K562 (cell line): ENCODE measurements around the gene ERVH48-1. TPM values are rescaled to one million over a fixed set of nuclear protein-coding genes. Genes with fewer than 3 reads are reported as not detected.

Experiments used
- MBD2 ChIP-seq: sonication (generic); IDR thresholded peaks from 2 replicates; pipeline ENCODE4 v1.6.1; 2016; ENCODE audit warnings: low read depth, borderline replicate concordance
- NCOA1 ChIP-seq: fragments of 450-650 bp; IDR thresholded peaks from 2 replicates; pipeline ENCODE4 v1.6.1; 2016; ENCODE audit warnings: low read depth
- NCOA4 ChIP-seq: fragments of 450-650 bp; IDR thresholded peaks from 2 replicates; pipeline ENCODE4 v1.6.1; 2018; ENCODE audit warnings: mild to moderate bottlenecking; ENCODE audit not compliant: partially characterized antibody
- NR4A1 ChIP-seq, 2 experiments: fragments of 250-450 bp in 1 of 2; fragments of 450-650 bp in 1 of 2; sonication (Bioruptor Pico) in 1 of 2; IDR thresholded peaks; 2 replicates each; pipeline versions ENCODE4 v1.4.0 to v1.6.1; 2016 to 2020; ENCODE audit warnings: mild to moderate bottlenecking in 2 of 2, missing compliant biosample characterization in 1 of 2, missing genetic modification characterization in 1 of 2, moderate library complexity in 1 of 2
- OTX1 ChIP-seq: fragments of 450-650 bp; formaldehyde crosslinking; IDR thresholded peaks from 2 replicates; pipeline ENCODE4 v1.4.0; 2022; ENCODE audit warnings: mild to moderate bottlenecking
- PHF21A ChIP-seq: fragments of 450-650 bp; IDR thresholded peaks from 2 replicates; pipeline ENCODE4 v1.6.1; 2017; ENCODE audit warnings: low read depth, borderline replicate concordance
- SMARCA5 ChIP-seq: fragments of 450-650 bp; IDR thresholded peaks from 2 replicates; pipeline ENCODE4 v1.6.1; 2016
- SRSF1 ChIP-seq: fragments of 200-400 bp; formaldehyde crosslinking; IDR thresholded peaks from 2 replicates; pipeline ENCODE4 v1.6.1; 2017; ENCODE audit warnings: mild to moderate bottlenecking, low read depth, low read length, moderate library complexity
- ZNF41 ChIP-seq: fragments of 250-450 bp; sonication (Bioruptor Pico); conservative IDR thresholded peaks from 2 replicates; pipeline ENCODE4 v1.4.0; 2020; ENCODE audit warnings: mild to moderate bottlenecking
- ZNF589 ChIP-seq: fragments of 200-800 bp; sonication (Bioruptor generic); IDR thresholded peaks from 2 replicates; pipeline ENCODE4 v1.6.1; 2016; ENCODE audit warnings: low read depth, missing genetic modification characterization, missing compliant biosample characterization
- polyA plus RNA-seq, 8 experiments: library from polyadenylated mRNA; depleted of rRNA in 4 of 8; stranded (reverse) in 5 of 8; unstranded in 3 of 8; fragments of >200 nt; fragmentation: Nextera tagmentation in 2 of 8; fragmentation: Illumina TruSeq in 1 of 8; extraction: Ambion mirVana in 2 of 8; extraction: Trizol in 1 of 8; gene quantifications; 2 replicates each; pipeline versions ENCODE4 v1.2.1 to v1.2.3, GENCODE V29; 2011 to 2014; ENCODE audit warnings: inconsistent platforms in 1 of 8, missing spikeins in 1 of 8
- total RNA-seq, 7 experiments: library from RNA; depleted of rRNA in 6 of 7; stranded (reverse); fragments of >200 nt in 6 of 7; fragmentation: Illumina TruSeq in 2 of 7; extraction: Trizol in 2 of 7; gene quantifications; 2 replicates each; pipeline versions ENCODE4 v1.2.1 to v1.2.3, GENCODE V29; 2011 to 2021; ENCODE audit warnings: low replicate concordance in 1 of 7
- TF ChIP-seq, protein P1 (sequence below): IDR thresholded peaks from 2 replicates; pipeline ENCODE4 v1.6.1; 2011; ENCODE audit not compliant: insufficient read length; ENCODE audit errors: extremely low read depth
- TF ChIP-seq, protein P2 (sequence below): fragments of 450-650 bp; formaldehyde crosslinking; IDR thresholded peaks from 2 replicates; pipeline ENCODE4 v1.4.0; 2020; ENCODE audit warnings: mild to moderate bottlenecking
- TF ChIP-seq, protein P3 (sequence below), 2 experiments: fragments of 150-350 bp in 1 of 2; IDR thresholded peaks; 2 replicates each; pipeline ENCODE4 v1.6.1; 2012 to 2016; ENCODE audit warnings: low read depth in 2 of 2, low read length in 2 of 2, mild to moderate bottlenecking in 1 of 2, moderate library complexity in 1 of 2
- TF ChIP-seq, protein P4 (sequence below): fragments of 150-350 bp; conservative IDR thresholded peaks from 2 replicates; pipeline ENCODE4 v1.6.1; 2014; ENCODE audit warnings: low read length
- TF ChIP-seq, protein P5 (sequence below): fragments of 450-650 bp; formaldehyde crosslinking; IDR thresholded peaks from 2 replicates; pipeline ENCODE4 v1.4.0; 2022; ENCODE audit warnings: missing genetic modification characterization

Gene ERVH48-1
- total and polyA plus RNA-seq, 9 of the 15 experiments (the other 6 are each of a cell fraction or from before 2014, with no cell fraction given) = 0.08 to 0.49 (median 0.16) TPM; not detected in 3

DNA sequence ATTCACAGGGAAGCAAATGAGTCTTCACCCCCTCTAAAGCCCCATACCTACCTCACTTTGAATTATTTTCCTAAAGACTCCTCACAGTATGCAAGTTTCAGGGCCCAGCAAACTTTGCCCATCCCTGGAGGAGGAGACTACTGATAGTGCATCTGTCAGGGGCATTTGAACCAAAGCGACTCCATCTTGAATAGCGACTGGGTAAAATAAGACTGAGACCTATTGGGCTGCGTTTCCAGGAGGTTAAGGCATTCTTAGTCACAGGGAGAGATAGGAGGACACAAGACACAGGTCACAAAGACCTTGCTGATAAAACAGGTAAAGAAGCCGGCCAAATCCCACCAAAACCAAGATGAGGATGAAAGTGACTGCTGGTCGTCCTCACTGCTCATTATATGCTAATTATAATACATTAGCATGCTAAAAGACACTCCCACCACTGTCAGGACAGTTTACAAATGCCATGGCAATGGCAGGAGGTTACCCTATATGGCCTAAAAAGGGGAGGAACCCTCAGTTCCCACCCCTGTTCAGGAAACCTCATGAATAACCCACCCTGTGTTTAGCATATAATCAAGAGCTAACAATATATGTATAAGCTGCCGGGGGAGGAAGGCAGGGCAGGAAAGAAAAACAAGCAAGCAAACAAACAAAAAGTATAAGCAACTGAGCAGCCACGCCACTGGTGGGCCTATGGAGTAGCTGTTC, 45.7 kb upstream of the ERVH48-1 start (continued):
- TF ChIP-seq, protein P1, sequence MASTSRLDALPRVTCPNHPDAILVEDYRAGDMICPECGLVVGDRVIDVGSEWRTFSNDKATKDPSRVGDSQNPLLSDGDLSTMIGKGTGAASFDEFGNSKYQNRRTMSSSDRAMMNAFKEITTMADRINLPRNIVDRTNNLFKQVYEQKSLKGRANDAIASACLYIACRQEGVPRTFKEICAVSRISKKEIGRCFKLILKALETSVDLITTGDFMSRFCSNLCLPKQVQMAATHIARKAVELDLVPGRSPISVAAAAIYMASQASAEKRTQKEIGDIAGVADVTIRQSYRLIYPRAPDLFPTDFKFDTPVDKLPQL = no peak
- TF ChIP-seq PHF21A = no peak
- no peak for TF ChIP-seq SMARCA5
- TF ChIP-seq ZNF589 (CRISPR knock-in tag) = peak; percentile 70; the same call in 1 of the 2 replicates
- no peak for TF ChIP-seq MBD2
- TF ChIP-seq SRSF1 = no peak
- no peak for TF ChIP-seq NCOA4
- no peak for TF ChIP-seq NR4A1 (CRISPR knock-in tag; IDR thresholded peaks at IDR 0.05)
- TF ChIP-seq NR4A1 (tag; IDR thresholded peaks at IDR 0.05) = peak; percentile 98
- no peak for TF ChIP-seq OTX1 (CRISPR knock-in tag)
- TF ChIP-seq ZNF41 (CRISPR knock-in tag) = peak; percentile 86
- TF ChIP-seq, protein P2, sequence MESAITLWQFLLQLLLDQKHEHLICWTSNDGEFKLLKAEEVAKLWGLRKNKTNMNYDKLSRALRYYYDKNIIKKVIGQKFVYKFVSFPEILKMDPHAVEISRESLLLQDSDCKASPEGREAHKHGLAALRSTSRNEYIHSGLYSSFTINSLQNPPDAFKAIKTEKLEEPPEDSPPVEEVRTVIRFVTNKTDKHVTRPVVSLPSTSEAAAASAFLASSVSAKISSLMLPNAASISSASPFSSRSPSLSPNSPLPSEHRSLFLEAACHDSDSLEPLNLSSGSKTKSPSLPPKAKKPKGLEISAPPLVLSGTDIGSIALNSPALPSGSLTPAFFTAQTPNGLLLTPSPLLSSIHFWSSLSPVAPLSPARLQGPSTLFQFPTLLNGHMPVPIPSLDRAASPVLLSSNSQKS (CRISPR knock-in tag) = no peak
- no peak for TF ChIP-seq NCOA1
- TF ChIP-seq, protein P3, sequence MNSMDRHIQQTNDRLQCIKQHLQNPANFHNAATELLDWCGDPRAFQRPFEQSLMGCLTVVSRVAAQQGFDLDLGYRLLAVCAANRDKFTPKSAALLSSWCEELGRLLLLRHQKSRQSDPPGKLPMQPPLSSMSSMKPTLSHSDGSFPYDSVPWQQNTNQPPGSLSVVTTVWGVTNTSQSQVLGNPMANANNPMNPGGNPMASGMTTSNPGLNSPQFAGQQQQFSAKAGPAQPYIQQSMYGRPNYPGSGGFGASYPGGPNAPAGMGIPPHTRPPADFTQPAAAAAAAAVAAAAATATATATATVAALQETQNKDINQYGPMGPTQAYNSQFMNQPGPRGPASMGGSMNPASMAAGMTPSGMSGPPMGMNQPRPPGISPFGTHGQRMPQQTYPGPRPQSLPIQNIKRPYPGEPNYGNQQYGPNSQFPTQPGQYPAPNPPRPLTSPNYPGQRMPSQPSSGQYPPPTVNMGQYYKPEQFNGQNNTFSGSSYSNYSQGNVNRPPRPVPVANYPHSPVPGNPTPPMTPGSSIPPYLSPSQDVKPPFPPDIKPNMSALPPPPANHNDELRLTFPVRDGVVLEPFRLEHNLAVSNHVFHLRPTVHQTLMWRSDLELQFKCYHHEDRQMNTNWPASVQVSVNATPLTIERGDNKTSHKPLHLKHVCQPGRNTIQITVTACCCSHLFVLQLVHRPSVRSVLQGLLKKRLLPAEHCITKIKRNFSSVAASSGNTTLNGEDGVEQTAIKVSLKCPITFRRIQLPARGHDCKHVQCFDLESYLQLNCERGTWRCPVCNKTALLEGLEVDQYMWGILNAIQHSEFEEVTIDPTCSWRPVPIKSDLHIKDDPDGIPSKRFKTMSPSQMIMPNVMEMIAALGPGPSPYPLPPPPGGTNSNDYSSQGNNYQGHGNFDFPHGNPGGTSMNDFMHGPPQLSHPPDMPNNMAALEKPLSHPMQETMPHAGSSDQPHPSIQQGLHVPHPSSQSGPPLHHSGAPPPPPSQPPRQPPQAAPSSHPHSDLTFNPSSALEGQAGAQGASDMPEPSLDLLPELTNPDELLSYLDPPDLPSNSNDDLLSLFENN (IDR thresholded peaks at IDR 0.05; ENCODE audit: low read depth in 2 of 2, low read length in 2 of 2) = no peak
- TF ChIP-seq, protein P4, sequence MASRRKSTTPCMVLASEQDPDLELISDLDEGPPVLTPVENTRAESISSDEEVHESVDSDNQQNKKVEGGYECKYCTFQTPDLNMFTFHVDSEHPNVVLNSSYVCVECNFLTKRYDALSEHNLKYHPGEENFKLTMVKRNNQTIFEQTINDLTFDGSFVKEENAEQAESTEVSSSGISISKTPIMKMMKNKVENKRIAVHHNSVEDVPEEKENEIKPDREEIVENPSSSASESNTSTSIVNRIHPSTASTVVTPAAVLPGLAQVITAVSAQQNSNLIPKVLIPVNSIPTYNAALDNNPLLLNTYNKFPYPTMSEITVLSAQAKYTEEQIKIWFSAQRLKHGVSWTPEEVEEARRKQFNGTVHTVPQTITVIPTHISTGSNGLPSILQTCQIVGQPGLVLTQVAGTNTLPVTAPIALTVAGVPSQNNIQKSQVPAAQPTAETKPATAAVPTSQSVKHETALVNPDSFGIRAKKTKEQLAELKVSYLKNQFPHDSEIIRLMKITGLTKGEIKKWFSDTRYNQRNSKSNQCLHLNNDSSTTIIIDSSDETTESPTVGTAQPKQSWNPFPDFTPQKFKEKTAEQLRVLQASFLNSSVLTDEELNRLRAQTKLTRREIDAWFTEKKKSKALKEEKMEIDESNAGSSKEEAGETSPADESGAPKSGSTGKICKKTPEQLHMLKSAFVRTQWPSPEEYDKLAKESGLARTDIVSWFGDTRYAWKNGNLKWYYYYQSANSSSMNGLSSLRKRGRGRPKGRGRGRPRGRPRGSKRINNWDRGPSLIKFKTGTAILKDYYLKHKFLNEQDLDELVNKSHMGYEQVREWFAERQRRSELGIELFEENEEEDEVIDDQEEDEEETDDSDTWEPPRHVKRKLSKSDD = no peak
- TF ChIP-seq, protein P5, sequence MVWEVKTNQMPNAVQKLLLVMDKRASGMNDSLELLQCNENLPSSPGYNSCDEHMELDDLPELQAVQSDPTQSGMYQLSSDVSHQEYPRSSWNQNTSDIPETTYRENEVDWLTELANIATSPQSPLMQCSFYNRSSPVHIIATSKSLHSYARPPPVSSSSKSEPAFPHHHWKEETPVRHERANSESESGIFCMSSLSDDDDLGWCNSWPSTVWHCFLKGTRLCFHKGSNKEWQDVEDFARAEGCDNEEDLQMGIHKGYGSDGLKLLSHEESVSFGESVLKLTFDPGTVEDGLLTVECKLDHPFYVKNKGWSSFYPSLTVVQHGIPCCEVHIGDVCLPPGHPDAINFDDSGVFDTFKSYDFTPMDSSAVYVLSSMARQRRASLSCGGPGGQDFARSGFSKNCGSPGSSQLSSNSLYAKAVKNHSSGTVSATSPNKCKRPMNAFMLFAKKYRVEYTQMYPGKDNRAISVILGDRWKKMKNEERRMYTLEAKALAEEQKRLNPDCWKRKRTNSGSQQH (CRISPR knock-in tag) = no peak
